Skeletal muscle satellite cell (primary cell): ENCODE results near the gene DNAL4.
"Not testable (repeated sequence)": the region's sequence is repeated elsewhere in the genome, so short reads cannot be mapped to it uniquely, and the experiment has no call there.

Source experiments
- H3K27me3 ChIP-seq: 2 replicates; pipeline ENCODE4 v1.7.0; 2013; ENCODE audit warnings: low read length; ENCODE audit not compliant: control insufficient read depth, insufficient read depth
- H3K36me3 ChIP-seq: 2 replicates; pipeline ENCODE4 v1.7.0; 2013; ENCODE audit warnings: mild to moderate bottlenecking, control low read depth, low read length; ENCODE audit not compliant: insufficient read depth
- H3K4me1 ChIP-seq: 2 replicates; pipeline ENCODE4 v1.7.0; 2013; ENCODE audit warnings: low read length; ENCODE audit not compliant: control insufficient read depth, insufficient read depth
- H3K4me2 ChIP-seq: 2 replicates; pipeline ENCODE4 v1.7.0; 2013; ENCODE audit warnings: mild to moderate bottlenecking, low read length
- H3K4me3 ChIP-seq: 2 replicates; pipeline ENCODE4 v1.7.0; 2013; ENCODE audit warnings: low read length
- H3K9ac ChIP-seq: 2 replicates; pipeline ENCODE4 v1.7.0; 2013; ENCODE audit warnings: mild to moderate bottlenecking, low read depth, low read length, moderate library complexity
- H3K9me3 ChIP-seq: replicated peaks from 2 replicates; pipeline ENCODE4 v1.7.0; 2013; ENCODE audit warnings: mild to moderate bottlenecking, control low read depth, low read length

DNAL4 gene

DNA sequence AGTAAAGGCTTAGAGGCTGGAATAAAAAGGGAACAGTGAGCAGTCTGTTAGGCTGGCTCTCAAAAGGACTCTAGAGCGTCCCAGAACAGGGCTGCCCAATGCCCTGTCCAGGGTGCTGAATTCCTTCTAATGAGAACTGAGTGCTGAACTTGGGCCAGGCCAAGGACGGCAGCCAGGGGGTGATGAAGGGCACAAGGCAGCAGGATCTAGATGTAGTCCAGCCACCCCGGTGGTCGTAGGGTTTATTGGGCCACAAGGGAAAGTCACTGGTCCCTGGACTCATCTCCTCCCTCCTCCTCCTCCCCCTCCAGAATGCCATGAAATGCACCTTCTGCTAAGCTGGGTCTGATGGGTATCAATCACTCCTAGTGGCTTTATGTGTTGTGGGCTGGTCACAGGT, 30.6 kb upstream of the DNAL4 start:
- Histone ChIP-seq H3K9me3 (no peaks in the 10 kb centered on the region), H3K4me2 (no peak overlapping the region), H3K9ac (no peak overlapping the region), H3K36me3 (no peaks in the 10 kb centered on the region), H3K4me3 (no peak overlapping the region), H3K27me3 (peaks cover 32% of the 10 kb centered on the region), H3K4me1 (no peaks in the 10 kb centered on the region)

DNA sequence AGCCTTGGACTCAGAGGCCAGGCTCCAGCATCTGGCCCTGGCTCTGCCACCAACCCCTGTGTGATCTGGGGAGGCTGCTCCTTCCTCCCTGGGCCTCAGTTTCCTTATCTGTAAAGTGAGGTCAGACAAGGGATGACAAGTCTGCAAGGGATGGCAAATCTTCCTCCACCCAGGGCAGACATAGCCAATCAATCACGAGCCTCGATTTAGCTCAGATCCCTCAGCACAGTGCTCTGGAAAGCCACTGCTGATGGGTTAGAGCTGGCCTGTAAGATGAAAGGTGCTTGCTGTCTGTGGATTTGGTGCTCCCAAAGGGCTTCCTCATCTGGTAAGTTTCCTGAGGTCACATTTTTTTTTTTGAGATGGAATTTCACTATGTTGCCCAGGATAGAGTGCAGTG, 29.7 kb upstream of the DNAL4 start:
- Histone ChIP-seq H3K4me3 (no peak overlapping the region), H3K27me3 (peaks cover 32% of the 10 kb centered on the region), H3K4me2 (no peak overlapping the region)

DNA sequence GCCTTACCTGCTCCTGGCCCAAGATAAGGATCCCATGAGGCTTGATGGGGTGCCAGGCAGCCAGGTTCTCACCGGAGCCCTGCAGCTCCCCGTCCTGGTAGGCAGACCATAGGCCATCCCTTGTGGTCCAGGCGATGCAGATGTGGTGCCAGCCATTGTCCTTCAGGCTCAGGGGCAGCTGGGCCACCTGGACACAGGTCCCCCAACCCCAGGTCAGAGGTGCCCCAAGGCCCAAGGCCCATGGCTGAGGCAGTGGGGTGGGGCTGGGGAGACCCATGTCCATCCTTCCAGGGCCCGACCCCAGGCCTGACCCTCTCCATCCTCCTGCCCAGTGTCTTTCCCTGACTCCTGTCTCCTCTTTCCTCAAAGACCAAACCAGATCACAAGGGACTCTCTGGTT, 29.1 kb upstream of the DNAL4 start:
- peaks cover 26% of the 10 kb centered on the region for H3K27me3 ChIP-seq
- H3K4me1 ChIP-seq: no peaks in the 10 kb centered on the region
- H3K9me3 ChIP-seq: no peaks in the 10 kb centered on the region
- no peak overlapping the region for H3K9ac ChIP-seq
- H3K36me3 ChIP-seq: no peaks in the 10 kb centered on the region
- no peak overlapping the region for H3K4me3 ChIP-seq
- H3K4me2 ChIP-seq: no peak overlapping the region

More for the DNA sequence above, 29.7 kb upstream of the DNAL4 start:
- no peaks in the 10 kb centered on the region for H3K4me1 ChIP-seq
- H3K9me3 ChIP-seq: no peaks in the 10 kb centered on the region
- no peaks in the 10 kb centered on the region for H3K36me3 ChIP-seq
- H3K9ac ChIP-seq: no peak overlapping the region

DNA sequence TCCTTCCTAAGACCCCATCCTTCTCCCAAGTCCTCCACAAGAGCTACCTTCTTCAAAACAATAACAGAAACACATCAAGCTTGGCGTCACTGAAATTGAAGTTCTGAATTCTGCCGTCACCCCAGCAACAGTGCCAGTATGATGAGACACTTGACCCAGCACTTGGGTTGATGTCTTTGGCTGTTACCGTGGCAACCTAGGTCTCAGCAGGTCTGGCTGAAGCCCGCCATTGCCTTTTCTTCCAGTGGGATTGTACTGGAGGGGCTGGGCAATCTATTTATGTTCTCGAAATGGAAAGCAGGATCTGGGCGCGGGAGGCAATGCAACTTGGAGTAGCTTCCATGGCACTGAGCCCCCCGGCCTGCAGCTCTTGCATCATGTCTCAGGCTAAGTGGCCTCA, 26.1 kb upstream of the DNAL4 start:
- no peak overlapping the region for H3K4me2 ChIP-seq
- H3K4me3 ChIP-seq: no peak overlapping the region
- peaks cover 35% of the 10 kb centered on the region for H3K27me3 ChIP-seq
- no peaks in the 10 kb centered on the region for H3K36me3 ChIP-seq
- no peaks in the 10 kb centered on the region for H3K9me3 ChIP-seq
- H3K4me1 ChIP-seq: no peaks in the 10 kb centered on the region
- H3K9ac ChIP-seq: no peak overlapping the region

DNA sequence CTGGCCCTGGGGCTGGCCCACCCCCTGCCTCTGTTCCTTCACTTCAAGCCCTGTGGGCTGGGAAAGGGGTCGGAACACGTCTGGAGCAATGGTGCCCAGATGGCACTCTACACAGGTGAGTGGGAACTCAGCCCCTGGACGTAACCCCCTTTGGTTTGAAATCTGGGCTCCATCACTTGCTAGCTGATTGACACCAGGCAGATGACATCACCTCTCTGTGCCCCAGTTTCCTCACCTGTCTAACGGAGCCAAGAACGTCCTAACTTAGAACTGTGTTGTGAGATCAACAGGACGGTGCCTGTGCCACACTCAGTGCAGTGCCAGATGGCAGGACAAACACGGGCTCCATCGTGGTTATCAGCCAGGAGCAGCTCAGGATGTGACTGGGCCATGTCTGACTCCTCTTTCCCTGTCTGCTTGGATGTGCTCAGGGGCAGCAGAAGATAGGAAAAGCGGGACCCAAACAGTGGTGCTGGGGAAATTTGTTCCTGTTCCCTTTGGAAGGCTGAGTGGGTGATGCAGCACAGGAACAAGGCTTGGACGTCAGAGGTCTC, 25.5 kb upstream of the DNAL4 start:
- Histone ChIP-seq H3K4me1 (no peaks in the 10 kb centered on the region), H3K4me2 (no peak overlapping the region), H3K9me3 (no peaks in the 10 kb centered on the region), H3K9ac (no peak overlapping the region), H3K36me3 (no peaks in the 10 kb centered on the region), H3K4me3 (no peak overlapping the region), H3K27me3 (peaks cover 38% of the 10 kb centered on the region)

DNA sequence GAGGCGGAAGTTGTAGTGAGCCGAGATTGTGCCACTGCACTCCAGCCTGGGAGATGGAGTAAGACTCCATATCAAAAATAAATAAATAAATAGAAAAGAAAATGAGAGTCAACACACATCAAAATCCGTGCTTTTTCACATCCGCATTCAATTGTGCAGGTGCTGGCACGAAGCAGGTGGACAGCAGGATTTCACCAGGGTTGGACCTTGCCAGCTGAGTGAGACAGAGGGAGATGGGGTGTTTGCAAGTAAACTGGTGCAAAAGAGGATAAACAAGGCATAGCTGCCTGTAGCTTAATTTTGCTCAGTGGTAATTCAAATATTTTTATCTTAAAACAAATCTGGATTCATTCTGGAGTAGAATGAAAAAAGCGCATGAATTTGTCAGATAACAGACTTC, 23.3 kb upstream of the DNAL4 start:
- Histone ChIP-seq H3K9ac (no peak overlapping the region), H3K4me2 (no peak overlapping the region), H3K36me3 (no peaks in the 10 kb centered on the region), H3K4me1 (no peaks in the 10 kb centered on the region), H3K9me3 (no peaks in the 10 kb centered on the region), H3K4me3 (no peak overlapping the region), H3K27me3 (peaks cover 46% of the 10 kb centered on the region)

DNA sequence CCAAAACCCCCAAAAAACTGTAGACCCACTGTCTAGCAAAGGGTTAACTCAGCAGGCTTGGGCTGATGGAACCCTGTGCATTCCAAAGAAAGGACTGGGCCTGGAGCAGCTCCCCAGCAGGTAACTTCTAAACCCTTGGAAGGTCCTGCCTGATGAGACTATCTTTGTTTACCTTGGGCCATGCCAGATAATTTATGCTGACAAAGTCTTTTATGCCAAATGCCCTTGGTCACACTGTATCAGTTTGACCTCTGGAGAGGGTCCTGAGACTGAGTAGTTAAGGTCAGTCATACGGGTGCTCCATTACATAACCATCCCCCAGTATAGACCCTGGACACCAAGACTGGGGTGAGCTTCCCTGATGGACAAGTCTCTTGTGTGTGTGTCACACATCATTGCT, 21.9 kb upstream of the DNAL4 start:
- no peak overlapping the region for H3K4me2 ChIP-seq
- peaks cover 46% of the 10 kb centered on the region for H3K27me3 ChIP-seq
- no peaks in the 10 kb centered on the region for H3K9me3 ChIP-seq
- H3K9ac ChIP-seq: no peak overlapping the region
- no peaks in the 10 kb centered on the region for H3K4me1 ChIP-seq
- H3K4me3 ChIP-seq: no peak overlapping the region
- H3K36me3 ChIP-seq: no peaks in the 10 kb centered on the region

DNA sequence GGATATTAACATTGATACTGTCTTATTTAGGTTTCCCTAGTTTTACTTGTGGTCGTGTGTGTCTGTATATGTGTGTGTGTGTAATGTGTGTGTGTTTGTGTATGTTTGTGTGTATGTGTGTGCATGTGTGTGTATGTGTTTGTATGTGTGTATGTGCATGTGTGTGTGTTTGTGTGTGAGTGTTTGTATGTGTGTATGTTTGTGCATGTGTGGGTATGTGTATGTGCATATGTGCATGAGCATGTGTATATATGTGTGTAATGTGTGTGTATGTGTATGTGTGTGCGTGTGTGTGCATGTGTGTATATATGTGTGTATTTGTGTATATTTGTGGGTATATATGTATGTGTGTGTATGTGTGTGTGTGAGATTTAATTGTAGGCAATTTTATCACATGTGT, 17.3 kb upstream of the DNAL4 start:
- no peak overlapping the region for H3K4me3 ChIP-seq
- H3K4me1 ChIP-seq: no peaks in the 10 kb centered on the region
- H3K9me3 ChIP-seq: peaks cover 4% of the 10 kb centered on the region
- H3K9ac ChIP-seq: no peak overlapping the region
- H3K36me3 ChIP-seq: no peaks in the 10 kb centered on the region
- H3K27me3 ChIP-seq: peaks cover 25% of the 10 kb centered on the region
- no peak overlapping the region for H3K4me2 ChIP-seq

DNA sequence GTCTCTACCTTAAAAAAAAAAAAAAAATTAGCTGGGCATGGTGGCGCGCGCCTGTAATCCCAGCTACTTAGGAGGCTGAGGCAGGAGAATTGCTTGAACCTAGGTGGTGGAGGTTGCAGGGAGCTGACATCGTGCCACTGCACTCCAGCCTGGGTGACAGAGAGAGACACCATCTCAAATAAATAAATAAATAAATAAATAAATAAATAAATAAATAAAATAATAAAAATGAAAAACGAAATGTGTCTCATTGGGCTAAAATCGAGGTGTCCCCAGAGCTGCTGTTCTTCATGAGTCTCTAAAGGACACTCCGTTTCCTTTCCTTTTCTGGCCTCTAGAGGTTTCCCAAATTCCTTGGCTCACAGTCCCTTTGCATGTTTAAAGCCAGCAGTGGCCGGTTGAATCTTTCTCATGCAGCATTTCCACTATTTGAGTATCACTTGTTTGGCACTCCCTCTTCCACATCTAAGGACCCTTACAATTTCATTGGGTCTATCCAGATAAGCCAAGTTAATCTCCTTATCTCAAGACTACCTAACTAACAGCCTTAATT, 11.2 kb upstream of the DNAL4 start:
- not testable (repeated sequence) for H3K9me3 ChIP-seq, H3K4me2 ChIP-seq, H3K4me3 ChIP-seq, H3K4me1 ChIP-seq, H3K36me3 ChIP-seq, H3K9ac ChIP-seq
- peaks cover 18% of the 10 kb centered on the region for H3K27me3 ChIP-seq

DNA sequence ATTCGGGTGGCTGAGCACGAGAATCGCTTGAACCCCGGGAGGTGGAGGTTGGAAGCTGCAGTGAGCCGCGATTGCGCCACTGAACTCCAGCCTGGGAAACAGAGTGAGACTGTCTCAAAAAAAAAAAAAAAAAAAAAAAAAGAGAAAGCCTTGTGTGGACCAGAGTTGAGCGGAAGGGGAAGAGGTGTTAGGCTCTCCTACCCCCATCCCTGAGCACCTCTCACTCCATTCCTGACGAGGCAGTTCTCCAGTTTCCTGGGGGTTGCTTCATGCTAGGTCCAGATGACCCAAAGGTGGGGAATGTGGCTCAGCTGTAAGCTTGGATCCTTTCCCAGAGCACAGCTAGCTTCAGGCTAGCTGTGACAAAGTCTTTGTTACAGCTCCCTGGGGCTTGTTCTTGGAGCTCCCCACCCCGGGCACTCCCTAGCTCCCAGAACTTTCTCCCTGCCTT, 8.8 kb upstream of the DNAL4 start:
- no peaks in the 10 kb centered on the region for H3K36me3 ChIP-seq
- no peaks in the 10 kb centered on the region for H3K9me3 ChIP-seq
- no peak overlapping the region for H3K4me3 ChIP-seq
- peaks cover 33% of the 10 kb centered on the region for H3K27me3 ChIP-seq
- peaks cover 8% of the 10 kb centered on the region for H3K4me1 ChIP-seq
- no peak overlapping the region for H3K4me2 ChIP-seq
- H3K9ac ChIP-seq: no peak overlapping the region

DNA sequence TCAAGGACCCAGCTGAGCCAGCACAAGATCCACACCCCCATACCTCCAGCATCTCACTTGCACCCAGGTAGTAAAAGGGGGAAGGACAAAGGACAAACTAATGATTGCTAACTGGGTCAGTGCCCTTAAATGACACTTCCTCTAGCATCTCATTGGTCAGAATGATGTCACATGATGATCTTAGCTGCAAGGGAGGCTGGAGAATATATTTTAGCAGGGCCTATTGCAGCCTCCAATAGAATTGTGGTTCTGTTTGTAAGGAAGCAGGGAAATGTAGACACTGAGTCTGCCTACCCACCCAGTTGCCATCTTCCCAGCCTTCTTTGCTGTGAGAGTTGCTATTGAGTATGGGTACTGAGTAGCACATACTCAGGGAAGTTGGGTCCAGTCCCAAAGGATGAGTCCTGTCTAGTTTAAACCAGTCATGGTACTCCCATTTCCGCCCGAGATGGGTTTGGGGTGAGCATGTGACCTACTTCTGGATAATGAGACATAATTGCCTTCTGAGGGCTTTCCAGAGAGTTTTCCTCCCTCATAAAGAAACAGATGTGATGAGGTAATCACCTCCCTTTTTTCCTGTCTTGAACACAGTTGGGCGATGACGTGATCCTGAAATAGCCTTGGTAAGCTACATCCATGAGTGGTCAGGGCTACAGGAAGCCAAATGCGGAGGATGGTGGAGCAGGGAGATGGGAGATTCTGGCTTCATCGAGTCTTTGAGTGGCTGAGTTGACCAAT, 5.5 kb upstream of the DNAL4 start:
- Histone ChIP-seq H3K27me3 (peaks cover 48% of the 10 kb centered on the region), H3K4me1 (peaks cover 8% of the 10 kb centered on the region), H3K9ac (no peak overlapping the region), H3K4me3 (no peak overlapping the region), H3K36me3 (no peaks in the 10 kb centered on the region), H3K9me3 (no peaks in the 10 kb centered on the region), H3K4me2 (no peak overlapping the region)

DNA sequence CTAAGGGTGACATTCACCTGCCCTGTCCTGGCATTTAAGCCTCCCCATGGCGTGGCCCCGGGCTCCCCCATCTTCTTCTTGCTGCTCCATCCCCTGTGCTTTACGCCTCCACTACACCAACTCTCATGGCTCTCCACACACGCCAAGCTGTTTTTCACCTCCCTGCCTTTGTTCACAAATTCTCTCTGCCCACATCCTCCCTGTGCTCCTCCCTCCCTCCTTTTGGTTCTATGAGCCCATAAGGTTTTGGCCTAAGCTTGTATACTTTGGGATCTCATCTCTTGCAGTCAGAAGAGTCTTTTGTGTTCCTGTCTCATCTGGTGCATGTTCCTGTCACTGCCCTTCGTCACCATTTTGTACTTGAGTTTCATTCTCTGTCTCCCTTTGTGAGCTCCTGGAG, 4.6 kb upstream of the DNAL4 start:
- Histone ChIP-seq H3K9me3 (no peaks in the 10 kb centered on the region), H3K36me3 (no peaks in the 10 kb centered on the region), H3K4me1 (peaks cover 11% of the 10 kb centered on the region), H3K9ac (no peak overlapping the region), H3K4me3 (no peak overlapping the region), H3K4me2 (no peak overlapping the region), H3K27me3 (peaks cover 48% of the 10 kb centered on the region)
